ENCODE results near the gene DOCK4.

- TF ChIP-seq EZH2 (IDR thresholded peaks at IDR 0.05; ENCODE audit: insufficient read depth, poor library complexity, severe bottlenecking) (no peak), EZH2phosphoT487 (IDR thresholded peaks at IDR 0.05; ENCODE audit: insufficient read depth, low read depth) (no peak)
These were observed 49.1 kb downstream of the DOCK4 start for GRCh38 chr7:112157072-112157471.
